Measurements from ENCODE around the gene ESAM. TPM values are rescaled to one million over a fixed set of nuclear protein-coding genes. Genes with fewer than 3 reads are reported as not detected.

ESAM gene
- total RNA-seq, 1 experiment from 2014 or later, result 10.4 TPM

DNA sequence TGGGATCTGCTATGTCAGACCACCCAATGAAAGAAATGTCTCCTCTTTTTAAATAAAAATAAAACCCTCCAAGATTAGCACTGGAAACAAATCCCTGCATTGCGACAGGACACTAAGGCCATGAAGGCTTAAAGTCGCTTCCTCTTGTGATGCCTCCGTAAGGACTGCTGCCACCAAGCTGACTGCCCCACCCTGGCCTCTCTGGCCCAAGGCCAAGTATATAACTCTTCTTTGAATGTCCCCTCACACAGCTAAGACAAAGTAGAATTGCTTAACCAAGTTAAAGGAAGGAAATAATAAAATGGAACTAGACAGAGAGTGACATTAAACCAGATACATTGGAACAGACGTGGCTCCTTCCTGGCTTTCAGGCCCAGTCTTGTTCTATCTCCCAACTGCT is 29.9 kb downstream of the ESAM start:
- no peaks in the 10 kb centered on the region for H3K4me1 ChIP-seq (ENCODE audit: insufficient read depth, low read length)
- no peaks in the 10 kb centered on the region for H3K79me2 ChIP-seq (ENCODE audit: low read length)
- TF ChIP-seq, protein P1, sequence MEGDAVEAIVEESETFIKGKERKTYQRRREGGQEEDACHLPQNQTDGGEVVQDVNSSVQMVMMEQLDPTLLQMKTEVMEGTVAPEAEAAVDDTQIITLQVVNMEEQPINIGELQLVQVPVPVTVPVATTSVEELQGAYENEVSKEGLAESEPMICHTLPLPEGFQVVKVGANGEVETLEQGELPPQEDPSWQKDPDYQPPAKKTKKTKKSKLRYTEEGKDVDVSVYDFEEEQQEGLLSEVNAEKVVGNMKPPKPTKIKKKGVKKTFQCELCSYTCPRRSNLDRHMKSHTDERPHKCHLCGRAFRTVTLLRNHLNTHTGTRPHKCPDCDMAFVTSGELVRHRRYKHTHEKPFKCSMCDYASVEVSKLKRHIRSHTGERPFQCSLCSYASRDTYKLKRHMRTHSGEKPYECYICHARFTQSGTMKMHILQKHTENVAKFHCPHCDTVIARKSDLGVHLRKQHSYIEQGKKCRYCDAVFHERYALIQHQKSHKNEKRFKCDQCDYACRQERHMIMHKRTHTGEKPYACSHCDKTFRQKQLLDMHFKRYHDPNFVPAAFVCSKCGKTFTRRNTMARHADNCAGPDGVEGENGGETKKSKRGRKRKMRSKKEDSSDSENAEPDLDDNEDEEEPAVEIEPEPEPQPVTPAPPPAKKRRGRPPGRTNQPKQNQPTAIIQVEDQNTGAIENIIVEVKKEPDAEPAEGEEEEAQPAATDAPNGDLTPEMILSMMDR (conservative IDR thresholded peaks at IDR 0.05; ENCODE audit: low read depth, low read length), result no peak
- TF ChIP-seq EZH2phosphoT487 (IDR thresholded peaks at IDR 0.05; ENCODE audit: borderline replicate concordance, low read length), result no peak
- TF ChIP-seq EZH2 (IDR thresholded peaks at IDR 0.05; ENCODE audit: low read length, unreplicated experiment), result no peak
- no TSS peak for BruUV-seq (replicated peaks)
- no peak overlapping the region for H3K4me2 ChIP-seq (ENCODE audit: low read length)
- H3K27ac ChIP-seq (ENCODE audit: low read length), result no peak overlapping the region
- no peaks in the 10 kb centered on the region for H4K20me1 ChIP-seq (ENCODE audit: low read length)
- no peak for ATAC-seq
- H3K4me3 ChIP-seq (ENCODE audit: low read length), result no peak overlapping the region
- intact Hi-C loops (cut with micrococcal nuclease), result no loop called here
- no peak for DNase-seq
- no peaks in the 10 kb centered on the region for H3K9me3 ChIP-seq (ENCODE audit: low read length)
- H3K27me3 ChIP-seq (ENCODE audit: low read length), result no peaks in the 10 kb centered on the region
- POLR2A ChIA-PET (ENCODE audit: unreplicated experiment), result no interaction called here
- no peaks in the 10 kb centered on the region for H3F3A ChIP-seq (ENCODE audit: low read length, unreplicated experiment)
- no peaks in the 10 kb centered on the region for H3K36me3 ChIP-seq (ENCODE audit: low read depth, low read length)
- no peaks in the 10 kb centered on the region for H3K9me2 ChIP-seq (replicated peaks; ENCODE audit: low read length)
- CTCF ChIA-PET, result no interaction called here
- H2AFZ ChIP-seq (ENCODE audit: low read length), result no peak overlapping the region
- no peak overlapping the region for H3K9ac ChIP-seq (ENCODE audit: low read length)

- H3K9me2 ChIP-seq (replicated peaks; ENCODE audit: low read length), result no peaks in the 10 kb centered on the region
- no TSS peak for BruUV-seq (replicated peaks)
- H2AFZ ChIP-seq (ENCODE audit: low read length), result no peak overlapping the region
- H4K20me1 ChIP-seq (ENCODE audit: low read length), result no peaks in the 10 kb centered on the region
- ChIA-PET CTCF (no interaction called here), POLR2A (ENCODE audit: unreplicated experiment) (no interaction called here)
- no peaks in the 10 kb centered on the region for H3K9me3 ChIP-seq (ENCODE audit: low read length)
- no peak overlapping the region for H3K27ac ChIP-seq (ENCODE audit: low read length)
- intact Hi-C loops (cut with micrococcal nuclease), result no loop called here
- no peaks in the 10 kb centered on the region for H3K27me3 ChIP-seq (ENCODE audit: low read length)
- peaks cover 15% of the 10 kb centered on the region for H3K4me1 ChIP-seq (ENCODE audit: insufficient read depth, low read length)
- H3K4me3 ChIP-seq (ENCODE audit: low read length), result no peak overlapping the region
- H3K4me2 ChIP-seq (ENCODE audit: low read length), result no peak overlapping the region
- no peaks in the 10 kb centered on the region for H3K36me3 ChIP-seq (ENCODE audit: low read depth, low read length)
- no peaks in the 10 kb centered on the region for H3F3A ChIP-seq (ENCODE audit: low read length, unreplicated experiment)
- no peak for TF ChIP-seq EZH2 (IDR thresholded peaks at IDR 0.05; ENCODE audit: low read length, unreplicated experiment)
- TF ChIP-seq, protein P1 (conservative IDR thresholded peaks at IDR 0.05; ENCODE audit: low read depth, low read length), result no peak
- TF ChIP-seq EZH2phosphoT487 (IDR thresholded peaks at IDR 0.05; ENCODE audit: borderline replicate concordance, low read length), result no peak
- ATAC-seq (no peak), DNase-seq (no peak)
- no peak overlapping the region for H3K9ac ChIP-seq (ENCODE audit: low read length)
- no peaks in the 10 kb centered on the region for H3K79me2 ChIP-seq (ENCODE audit: low read length)
Measured at GRCh38 chr11:124729571-124729970, 32.5 kb downstream of the ESAM start.

- DNase-seq (no peak), ATAC-seq (no peak)
- no peaks in the 10 kb centered on the region for H3K79me2 ChIP-seq (ENCODE audit: low read length)
- intact Hi-C loops (cut with micrococcal nuclease), result no loop called here
- no peak overlapping the region for H2AFZ ChIP-seq (ENCODE audit: low read length)
- no peaks in the 10 kb centered on the region for H3F3A ChIP-seq (ENCODE audit: low read length, unreplicated experiment)
- POLR2A ChIA-PET (ENCODE audit: unreplicated experiment), result no interaction called here
- no peaks in the 10 kb centered on the region for H3K9me2 ChIP-seq (replicated peaks; ENCODE audit: low read length)
- H3K4me3 ChIP-seq (ENCODE audit: low read length), result no peak overlapping the region
- H3K36me3 ChIP-seq (ENCODE audit: low read depth, low read length), result no peaks in the 10 kb centered on the region
- H3K4me2 ChIP-seq (ENCODE audit: low read length), result no peak overlapping the region
- H3K4me1 ChIP-seq (ENCODE audit: insufficient read depth, low read length), result peaks cover 15% of the 10 kb centered on the region
- CTCF ChIA-PET, result no interaction called here
- no peaks in the 10 kb centered on the region for H3K9me3 ChIP-seq (ENCODE audit: low read length)
- no peaks in the 10 kb centered on the region for H3K27me3 ChIP-seq (ENCODE audit: low read length)
- no TSS peak for BruUV-seq (replicated peaks)
- H3K27ac ChIP-seq (ENCODE audit: low read length), result no peak overlapping the region
- TF ChIP-seq, protein P1 (conservative IDR thresholded peaks at IDR 0.05; ENCODE audit: low read depth, low read length), result no peak
- TF ChIP-seq EZH2phosphoT487 (IDR thresholded peaks at IDR 0.05; ENCODE audit: borderline replicate concordance, low read length), result no peak
- no peak for TF ChIP-seq EZH2 (IDR thresholded peaks at IDR 0.05; ENCODE audit: low read length, unreplicated experiment)
- H4K20me1 ChIP-seq (ENCODE audit: low read length), result no peaks in the 10 kb centered on the region
- no peak overlapping the region for H3K9ac ChIP-seq (ENCODE audit: low read length)
Measured at GRCh38 chr11:124728134-124728533, 34.0 kb downstream of the ESAM start.

Data from PC-3 (cell line).